KOPT-K1 (cell line): ENCODE measurements around the gene CD200.
"Not testable (repeated sequence)": the region's sequence is repeated elsewhere in the genome, so short reads cannot be mapped to it uniquely, and the experiment has no call there.

ENCODE experiments used
- H3K27ac ChIP-seq: fragments of 200-600 bp; sonication (generic); 2 replicates; pipeline ENCODE4 v1.5.1; 2016; ENCODE audit warnings: antibody characterized with exemption, mild to moderate bottlenecking, low read depth, low read length; ENCODE audit not compliant: poor library complexity, severe bottlenecking
- H3K36me3 ChIP-seq: fragments of 200-600 bp; sonication (generic); 2 replicates; pipeline ENCODE4 v1.5.1; 2017; ENCODE audit warnings: antibody characterized with exemption, mild to moderate bottlenecking, low read length, moderate library complexity; ENCODE audit not compliant: insufficient read depth
- H3K9me3 ChIP-seq: fragments of 200-600 bp; sonication (generic); 2 replicates; pipeline ENCODE4 v1.5.1; 2017; ENCODE audit warnings: antibody characterized with exemption, low read length, mild to moderate bottlenecking; ENCODE audit not compliant: insufficient read depth, poor library complexity, severe bottlenecking

The CD200 gene

GRCh38 chr3:112364291-112364690, 31.3 kb downstream of the CD200 start:
- no peaks in the 10 kb centered on the region for H3K9me3 ChIP-seq
- no peaks in the 10 kb centered on the region for H3K36me3 ChIP-seq
- H3K27ac ChIP-seq = peak overlapping the region; percentile 29

DNA sequence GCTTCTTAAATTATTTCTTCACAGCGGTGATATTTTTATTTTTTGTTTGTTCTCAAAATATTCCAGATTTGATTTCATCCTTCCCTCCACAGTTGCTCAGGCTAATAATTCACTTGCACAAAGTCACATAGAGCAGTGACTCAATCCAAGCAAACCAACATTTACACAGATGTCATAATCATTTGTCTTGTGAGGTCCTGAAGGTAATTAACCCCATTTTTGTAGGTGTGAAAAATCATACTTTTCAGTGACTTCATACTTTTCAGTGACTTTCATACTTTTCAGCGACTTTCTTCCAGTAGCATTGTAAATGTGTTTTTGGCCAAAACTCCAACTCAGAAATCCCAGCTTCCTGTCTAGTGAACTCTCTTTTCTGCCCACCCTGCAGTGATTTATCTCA, 32.1 kb downstream of the CD200 start:
- no peaks in the 10 kb centered on the region for H3K36me3 ChIP-seq
- H3K9me3 ChIP-seq = no peaks in the 10 kb centered on the region
- H3K27ac ChIP-seq = no peak overlapping the region

DNA sequence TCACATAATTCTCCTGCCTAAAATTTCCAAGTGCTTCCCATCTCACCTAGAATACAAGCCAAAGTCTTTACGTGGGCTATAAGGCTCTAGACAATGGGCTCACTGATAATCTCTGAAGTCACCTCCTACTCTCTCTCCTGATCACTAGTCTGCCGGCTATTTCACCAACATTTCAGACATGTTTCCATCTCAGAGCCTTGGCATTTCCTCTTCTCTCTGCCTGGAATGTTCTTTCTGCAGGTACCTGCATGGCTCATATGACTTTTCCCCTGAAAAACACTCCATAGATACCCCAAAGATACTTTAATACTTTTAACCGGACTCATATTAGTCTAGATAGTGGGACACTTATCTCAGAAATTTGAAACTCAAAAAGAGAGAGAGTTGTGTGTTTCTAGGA, 32.7 kb downstream of the CD200 start:
- Histone ChIP-seq H3K36me3 (no peaks in the 10 kb centered on the region), H3K27ac (no peak overlapping the region), H3K9me3 (no peaks in the 10 kb centered on the region)

- Histone ChIP-seq H3K9me3 (no peaks in the 10 kb centered on the region), H3K27ac (no peak overlapping the region), H3K36me3 (no peaks in the 10 kb centered on the region)
Measured at GRCh38 chr3:112366522-112366921, 33.6 kb downstream of the CD200 start.

- H3K9me3 ChIP-seq = no peaks in the 10 kb centered on the region
- H3K36me3 ChIP-seq = no peaks in the 10 kb centered on the region
- no peak overlapping the region for H3K27ac ChIP-seq
Measured at GRCh38 chr3:112371569-112371968, 38.6 kb downstream of the CD200 start.

GRCh38 chr3:112372396-112372795, 39.4 kb downstream of the CD200 start:
- Histone ChIP-seq H3K36me3 (no peaks in the 10 kb centered on the region), H3K27ac (no peak overlapping the region), H3K9me3 (no peaks in the 10 kb centered on the region)

DNA sequence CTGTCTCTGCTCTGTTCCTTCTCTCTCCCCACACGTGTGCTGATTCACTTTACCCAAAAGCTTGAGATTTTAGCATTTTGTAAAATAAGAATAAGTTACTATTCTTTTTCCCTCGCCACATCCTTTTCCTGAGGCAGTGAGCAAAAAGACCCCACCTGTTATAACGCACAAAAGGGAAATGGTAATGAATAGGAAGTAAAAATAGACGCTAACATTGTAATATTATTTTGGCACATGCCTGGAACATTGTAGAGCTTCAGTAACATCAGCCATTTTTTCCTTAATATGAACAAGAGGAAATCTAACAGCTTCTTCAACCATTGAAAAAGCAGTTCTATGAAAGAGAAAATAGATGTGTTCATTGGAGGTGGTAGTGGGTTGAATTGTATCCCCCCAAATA, 40.5 kb downstream of the CD200 start:
- no peaks in the 10 kb centered on the region for H3K9me3 ChIP-seq
- no peaks in the 10 kb centered on the region for H3K36me3 ChIP-seq
- no peak overlapping the region for H3K27ac ChIP-seq

GRCh38 chr3:112373924-112374323, 41.0 kb downstream of the CD200 start:
- Histone ChIP-seq H3K27ac (no peak overlapping the region), H3K9me3 (no peaks in the 10 kb centered on the region), H3K36me3 (no peaks in the 10 kb centered on the region)

DNA sequence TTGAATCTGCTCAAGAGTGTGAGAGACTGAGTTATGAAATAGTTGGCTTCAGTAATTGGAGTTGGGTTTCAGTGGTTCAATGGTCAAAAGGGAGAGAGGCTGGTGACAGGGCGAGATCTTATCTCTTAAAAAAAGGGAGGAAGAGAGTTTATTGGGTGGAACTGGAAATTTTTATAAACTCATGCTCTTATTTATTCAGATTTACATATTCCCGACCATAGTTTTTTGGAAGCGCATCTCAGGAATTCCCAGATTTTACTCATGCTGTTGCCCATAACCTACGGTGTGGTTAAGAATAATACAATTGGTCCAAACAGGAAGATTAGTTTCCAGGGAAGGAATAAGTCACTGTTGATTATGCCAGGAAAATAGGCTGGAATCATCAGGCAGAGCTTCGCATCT, 41.4 kb downstream of the CD200 start:
- Histone ChIP-seq H3K9me3 (no peaks in the 10 kb centered on the region), H3K36me3 (no peaks in the 10 kb centered on the region)

DNA sequence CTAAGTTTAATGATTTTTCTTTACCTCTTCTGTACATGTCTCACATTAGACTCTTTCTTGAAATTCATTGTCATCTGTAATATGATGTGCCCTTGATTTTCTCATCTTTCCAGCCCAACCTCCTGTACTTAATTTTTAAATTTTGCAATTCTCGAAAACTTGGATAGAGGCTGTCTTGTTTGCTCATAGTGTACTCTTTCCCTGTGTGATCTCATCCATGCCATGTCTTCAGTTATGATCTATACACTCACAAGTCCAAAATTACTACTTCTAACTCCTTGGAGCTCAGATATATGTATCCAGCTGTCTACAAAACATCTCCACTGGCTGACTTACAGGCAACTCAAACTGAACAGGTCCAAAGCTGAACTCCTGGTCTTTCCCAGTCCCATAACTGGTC, 42.2 kb downstream of the CD200 start:
- Histone ChIP-seq H3K36me3 (no peaks in the 10 kb centered on the region), H3K27ac (no peak overlapping the region), H3K9me3 (no peaks in the 10 kb centered on the region)

More for the DNA sequence above, 41.4 kb downstream of the CD200 start:
- H3K27ac ChIP-seq = no peak overlapping the region

GRCh38 chr3:112376241-112376911, 43.4 kb downstream of the CD200 start:
- no peaks in the 10 kb centered on the region for H3K9me3 ChIP-seq
- no peak overlapping the region for H3K27ac ChIP-seq

DNA sequence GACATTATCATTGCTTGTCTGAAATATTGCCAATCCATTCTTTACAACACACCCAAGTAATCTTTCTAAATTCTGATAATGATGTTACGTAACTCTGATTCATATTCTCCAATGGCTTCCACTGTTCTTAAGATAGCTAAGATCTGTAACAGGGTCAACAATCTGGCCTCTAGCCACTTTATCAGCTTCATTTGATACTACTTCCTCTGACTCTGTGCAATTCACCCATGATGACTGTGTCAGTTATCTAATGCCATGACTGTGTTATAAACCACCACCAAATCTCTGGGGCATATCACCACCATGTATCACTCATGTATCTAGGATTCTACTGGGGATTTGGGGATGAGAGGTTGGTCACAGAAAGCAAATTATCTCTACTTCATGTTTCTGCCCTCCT, 44.0 kb downstream of the CD200 start:
- no peaks in the 10 kb centered on the region for H3K9me3 ChIP-seq
- H3K27ac ChIP-seq = no peak overlapping the region
- H3K36me3 ChIP-seq = no peaks in the 10 kb centered on the region

More at GRCh38 chr3:112376241-112376911, 43.4 kb downstream of the CD200 start:
- no peaks in the 10 kb centered on the region for H3K36me3 ChIP-seq

- Histone ChIP-seq H3K36me3 (no peaks in the 10 kb centered on the region), H3K27ac (no peak overlapping the region), H3K9me3 (no peaks in the 10 kb centered on the region)
Measured at GRCh38 chr3:112377568-112378071, 44.7 kb downstream of the CD200 start.

DNA sequence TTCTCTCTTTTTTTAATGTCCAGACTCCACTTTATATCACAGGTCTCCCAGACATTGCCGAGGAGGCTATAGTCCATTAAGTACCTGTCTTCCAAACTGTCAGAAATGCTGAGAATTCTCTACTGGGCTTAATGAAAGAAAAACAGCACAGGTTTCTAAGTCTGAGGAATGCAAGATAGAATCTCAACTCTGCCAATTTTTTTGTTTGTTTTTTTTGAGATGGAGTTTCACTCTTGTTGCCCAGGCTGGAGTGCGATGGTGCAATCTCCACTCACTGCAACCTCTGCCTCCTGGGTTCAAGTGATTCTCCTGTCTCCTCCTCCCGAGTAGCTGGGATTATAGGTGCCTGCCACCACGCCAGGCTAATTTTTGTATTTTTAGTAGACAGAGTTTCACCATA, 45.4 kb downstream of the CD200 start:
- not testable (repeated sequence) for H3K36me3 ChIP-seq, H3K27ac ChIP-seq, H3K9me3 ChIP-seq

GRCh38 chr3:112379020-112379690, 46.2 kb downstream of the CD200 start:
- no peaks in the 10 kb centered on the region for H3K36me3 ChIP-seq
- no peak overlapping the region for H3K27ac ChIP-seq
- H3K9me3 ChIP-seq = no peaks in the 10 kb centered on the region
